Mammary epithelial cell (primary cell): ENCODE results near the gene TCF23.

ENCODE experiments used
- EZH2 ChIP-seq: IDR thresholded peaks from 2 replicates; pipeline ENCODE4 v1.6.1; 2012; ENCODE audit warnings: low read length, inconsistent platforms, borderline replicate concordance
- TF ChIP-seq, protein P1 (sequence below), 2 donors: IDR thresholded peaks in 1 of 2; conservative IDR thresholded peaks in 1 of 2; 2 replicates each; pipeline ENCODE4 v1.5.1; 2011 to 2012; ENCODE audit warnings: inconsistent platforms in 2 of 2, low read length in 2 of 2, mild to moderate bottlenecking in 2 of 2, control low read depth in 1 of 2, low read depth in 1 of 2; ENCODE audit not compliant: insufficient read depth in 1 of 2; ENCODE audit errors: extremely low read depth in 1 of 2

DNA sequence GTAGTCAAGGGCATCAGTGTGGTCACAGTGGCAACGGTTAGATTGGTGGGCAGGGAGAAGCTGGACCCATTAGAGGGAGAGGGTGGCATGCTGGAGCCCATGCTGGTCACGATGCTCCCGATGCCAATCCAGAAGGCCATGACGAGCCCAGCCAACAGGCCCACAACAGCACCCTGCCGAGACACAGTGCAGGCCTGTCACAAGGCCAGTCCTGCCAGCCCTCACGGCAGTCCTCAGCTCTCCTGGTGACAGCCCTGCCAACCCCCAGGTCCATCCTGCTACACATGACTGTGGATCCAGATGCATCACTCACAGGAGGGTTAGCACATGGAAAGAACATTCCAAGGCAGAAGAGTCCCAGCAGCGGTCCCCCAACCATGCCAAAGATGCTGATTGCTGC, 52.9 kb downstream of the TCF23 start:
- TF ChIP-seq, protein P1, sequence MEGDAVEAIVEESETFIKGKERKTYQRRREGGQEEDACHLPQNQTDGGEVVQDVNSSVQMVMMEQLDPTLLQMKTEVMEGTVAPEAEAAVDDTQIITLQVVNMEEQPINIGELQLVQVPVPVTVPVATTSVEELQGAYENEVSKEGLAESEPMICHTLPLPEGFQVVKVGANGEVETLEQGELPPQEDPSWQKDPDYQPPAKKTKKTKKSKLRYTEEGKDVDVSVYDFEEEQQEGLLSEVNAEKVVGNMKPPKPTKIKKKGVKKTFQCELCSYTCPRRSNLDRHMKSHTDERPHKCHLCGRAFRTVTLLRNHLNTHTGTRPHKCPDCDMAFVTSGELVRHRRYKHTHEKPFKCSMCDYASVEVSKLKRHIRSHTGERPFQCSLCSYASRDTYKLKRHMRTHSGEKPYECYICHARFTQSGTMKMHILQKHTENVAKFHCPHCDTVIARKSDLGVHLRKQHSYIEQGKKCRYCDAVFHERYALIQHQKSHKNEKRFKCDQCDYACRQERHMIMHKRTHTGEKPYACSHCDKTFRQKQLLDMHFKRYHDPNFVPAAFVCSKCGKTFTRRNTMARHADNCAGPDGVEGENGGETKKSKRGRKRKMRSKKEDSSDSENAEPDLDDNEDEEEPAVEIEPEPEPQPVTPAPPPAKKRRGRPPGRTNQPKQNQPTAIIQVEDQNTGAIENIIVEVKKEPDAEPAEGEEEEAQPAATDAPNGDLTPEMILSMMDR (conservative IDR thresholded peaks at IDR 0.05 in 1 of 2, IDR thresholded peaks at IDR 0.05 in 1 of 2; ENCODE audit: extremely low read depth in 1 of 2, insufficient read depth in 1 of 2, low read depth in 1 of 2, low read length in 2 of 2) = no peak
- no peak for TF ChIP-seq EZH2
